ENCODE results near the gene PDE8A.

DNA sequence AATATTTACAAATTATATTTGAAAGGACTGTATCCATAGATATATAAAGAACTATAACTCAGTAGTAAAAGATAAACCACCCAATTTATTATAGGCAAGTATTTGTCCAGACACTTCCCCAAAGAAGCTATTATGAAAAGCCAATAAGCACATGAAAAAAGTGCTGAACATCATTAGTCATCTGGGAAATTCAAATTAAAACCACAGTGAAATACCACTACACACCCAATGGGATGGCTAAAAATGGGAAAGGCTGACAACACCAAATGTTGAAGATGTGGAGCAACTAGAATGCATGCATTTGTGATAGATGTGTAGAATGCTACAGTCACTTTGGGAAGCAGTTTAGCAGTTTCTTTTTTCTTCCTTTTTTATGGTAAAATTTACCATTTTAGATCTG, 147.0 kb downstream of the PDE8A start:
- TF ChIP-seq CTCF (IDR thresholded peaks at IDR 0.05) (no peak), POLR2A (IDR thresholded peaks at IDR 0.05) (no peak)

All from breast epithelium (tissue), 3 donors.